AG09309 (cell line): ENCODE results near the gene POU2AF3.

Experiments used
- DNase-seq: peaks from one replicate; pipeline ENCODE4 v3.0.0-alpha.2; 2010; ENCODE audit warnings: low read depth
- H3K4me3 ChIP-seq: 2 replicates; pipeline ENCODE4 v1.5.1; 2011; ENCODE audit warnings: mild to moderate bottlenecking, low read depth, low read length, moderate library complexity; ENCODE audit not compliant: control insufficient read depth
- TF ChIP-seq, protein P1 (sequence below): IDR thresholded peaks from 2 replicates; pipeline ENCODE4 v1.5.1; 2011; ENCODE audit warnings: mild to moderate bottlenecking, low read depth, low read length, inconsistent platforms; ENCODE audit not compliant: insufficient read depth, control insufficient read depth; ENCODE audit errors: missing control alignments

Gene POU2AF3

DNA sequence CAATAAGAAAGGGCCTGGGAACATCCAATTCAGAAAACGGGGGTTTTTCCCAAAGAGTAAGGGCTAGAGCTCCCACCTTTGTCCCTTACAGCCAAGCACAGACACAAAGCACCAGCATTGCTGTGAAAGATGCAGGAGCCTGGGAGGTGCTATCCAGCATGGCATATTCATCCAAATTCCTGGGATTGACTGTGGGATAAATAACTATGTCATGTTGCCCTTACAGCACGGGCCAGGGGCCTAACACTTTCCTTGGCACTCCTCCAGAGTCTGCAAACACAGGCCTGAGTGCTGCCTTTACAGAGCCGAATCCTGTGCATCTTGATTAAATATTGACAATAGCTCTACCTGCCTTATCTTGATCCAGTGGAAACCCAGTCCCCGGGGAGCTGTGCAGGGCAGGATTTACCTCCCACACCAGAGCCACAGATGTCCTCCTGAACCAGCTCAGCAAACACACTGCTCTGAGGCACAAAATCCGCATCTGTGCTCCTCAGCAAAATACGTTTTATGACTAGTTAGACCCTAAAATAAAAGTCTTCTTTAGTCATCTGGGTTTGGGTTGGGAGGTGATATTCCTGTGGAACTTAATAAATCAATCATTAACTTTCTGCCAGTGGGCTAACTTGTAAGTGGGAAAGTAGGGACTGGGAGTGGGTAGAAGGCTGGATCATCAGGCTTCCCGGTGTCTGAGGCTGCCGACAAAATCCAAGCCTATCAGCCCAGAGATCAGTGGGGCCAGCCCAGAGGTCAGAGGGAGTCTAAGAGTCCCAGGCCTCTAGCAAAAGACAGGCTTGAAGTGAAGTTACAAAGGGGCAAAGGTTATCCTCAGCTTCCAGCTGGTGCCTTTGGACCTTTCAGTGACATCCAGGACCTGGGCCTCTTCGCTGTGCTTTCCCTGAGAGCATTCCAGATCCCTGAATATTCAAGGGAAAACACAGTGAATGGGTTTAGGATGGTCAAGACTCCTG is 36.5 kb downstream of the POU2AF3 start:
- DNase-seq = no peak
- TF ChIP-seq, protein P1, sequence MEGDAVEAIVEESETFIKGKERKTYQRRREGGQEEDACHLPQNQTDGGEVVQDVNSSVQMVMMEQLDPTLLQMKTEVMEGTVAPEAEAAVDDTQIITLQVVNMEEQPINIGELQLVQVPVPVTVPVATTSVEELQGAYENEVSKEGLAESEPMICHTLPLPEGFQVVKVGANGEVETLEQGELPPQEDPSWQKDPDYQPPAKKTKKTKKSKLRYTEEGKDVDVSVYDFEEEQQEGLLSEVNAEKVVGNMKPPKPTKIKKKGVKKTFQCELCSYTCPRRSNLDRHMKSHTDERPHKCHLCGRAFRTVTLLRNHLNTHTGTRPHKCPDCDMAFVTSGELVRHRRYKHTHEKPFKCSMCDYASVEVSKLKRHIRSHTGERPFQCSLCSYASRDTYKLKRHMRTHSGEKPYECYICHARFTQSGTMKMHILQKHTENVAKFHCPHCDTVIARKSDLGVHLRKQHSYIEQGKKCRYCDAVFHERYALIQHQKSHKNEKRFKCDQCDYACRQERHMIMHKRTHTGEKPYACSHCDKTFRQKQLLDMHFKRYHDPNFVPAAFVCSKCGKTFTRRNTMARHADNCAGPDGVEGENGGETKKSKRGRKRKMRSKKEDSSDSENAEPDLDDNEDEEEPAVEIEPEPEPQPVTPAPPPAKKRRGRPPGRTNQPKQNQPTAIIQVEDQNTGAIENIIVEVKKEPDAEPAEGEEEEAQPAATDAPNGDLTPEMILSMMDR = no peak
- H3K4me3 ChIP-seq = no peak overlapping the region

DNA sequence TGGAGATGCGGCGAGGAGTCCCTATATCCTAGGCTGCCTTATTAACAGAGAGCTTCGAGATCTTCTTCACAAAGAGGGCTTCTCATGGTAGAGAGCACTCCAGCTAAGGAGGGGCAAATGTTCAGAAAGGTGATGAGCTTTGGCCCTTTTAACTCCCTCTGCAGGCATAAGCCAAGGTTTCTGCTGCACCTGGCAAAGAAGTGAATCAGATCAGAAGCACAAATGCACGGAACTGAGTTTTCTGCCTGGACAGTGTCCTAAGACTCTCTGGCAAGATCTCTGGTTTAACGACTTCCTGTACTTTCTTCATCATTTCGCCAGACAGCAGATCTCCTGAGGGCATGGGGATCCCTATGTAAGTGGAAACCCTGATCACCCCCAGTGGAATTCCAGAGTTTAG is 37.2 kb downstream of the POU2AF3 start:
- DNase-seq = no peak
- no peak overlapping the region for H3K4me3 ChIP-seq
- TF ChIP-seq, protein P1 = no peak

DNA sequence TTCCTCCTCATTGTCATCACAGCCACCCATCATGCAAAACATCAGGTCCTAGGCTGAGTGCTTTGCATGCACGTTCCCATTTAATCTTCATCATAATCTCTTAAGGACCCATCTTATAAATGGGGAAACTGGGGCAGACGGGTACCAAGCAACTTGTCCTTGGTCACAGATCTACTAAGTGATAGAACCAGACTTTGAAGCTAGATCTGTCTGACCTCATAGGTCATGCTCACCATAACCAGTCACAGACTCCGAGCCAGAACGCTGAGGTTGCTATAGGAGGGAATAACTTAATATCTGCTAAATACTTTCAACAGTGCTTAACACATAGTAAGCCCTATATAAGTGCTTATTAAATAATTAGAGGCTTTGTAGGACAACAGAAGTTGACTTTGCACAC is 37.7 kb downstream of the POU2AF3 start:
- no peak overlapping the region for H3K4me3 ChIP-seq
- TF ChIP-seq, protein P1 = no peak

DNA sequence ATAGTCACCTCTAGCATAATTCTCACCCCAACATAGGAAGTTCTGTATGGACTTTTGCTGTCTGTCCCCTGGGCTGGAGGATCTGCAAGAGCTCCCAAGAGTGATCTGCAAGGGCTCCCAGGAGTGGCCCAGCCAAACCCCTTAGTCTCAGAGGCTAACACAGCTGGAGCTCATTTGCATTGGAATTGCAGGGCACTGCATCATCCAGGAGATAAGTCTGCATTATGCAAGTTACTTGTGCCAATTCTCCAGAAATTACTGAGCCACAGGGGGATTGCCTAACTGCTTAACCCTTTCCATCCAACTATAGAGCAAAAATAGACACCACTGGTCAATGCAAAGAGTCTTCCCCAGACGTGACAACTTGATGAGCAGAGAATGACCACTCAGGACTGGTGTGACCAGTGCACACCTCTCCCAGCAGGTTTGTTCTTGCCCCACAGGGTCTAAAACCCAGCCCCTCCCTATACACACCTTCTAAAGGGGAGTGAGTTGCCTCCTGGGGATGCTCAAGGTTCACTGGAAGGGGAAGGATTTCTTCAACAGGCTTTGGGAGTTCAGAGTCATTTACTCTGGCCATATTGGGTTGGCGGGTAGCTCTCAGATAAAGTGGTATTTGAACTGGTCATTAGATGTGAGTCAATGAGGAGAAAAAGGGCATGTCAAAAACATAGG is 38.4 kb downstream of the POU2AF3 start:
- no peak overlapping the region for H3K4me3 ChIP-seq
- TF ChIP-seq, protein P1 = no peak
- peak; percentile 94 for DNase-seq

More for the DNA sequence above, 37.7 kb downstream of the POU2AF3 start:
- no peak for DNase-seq

DNA sequence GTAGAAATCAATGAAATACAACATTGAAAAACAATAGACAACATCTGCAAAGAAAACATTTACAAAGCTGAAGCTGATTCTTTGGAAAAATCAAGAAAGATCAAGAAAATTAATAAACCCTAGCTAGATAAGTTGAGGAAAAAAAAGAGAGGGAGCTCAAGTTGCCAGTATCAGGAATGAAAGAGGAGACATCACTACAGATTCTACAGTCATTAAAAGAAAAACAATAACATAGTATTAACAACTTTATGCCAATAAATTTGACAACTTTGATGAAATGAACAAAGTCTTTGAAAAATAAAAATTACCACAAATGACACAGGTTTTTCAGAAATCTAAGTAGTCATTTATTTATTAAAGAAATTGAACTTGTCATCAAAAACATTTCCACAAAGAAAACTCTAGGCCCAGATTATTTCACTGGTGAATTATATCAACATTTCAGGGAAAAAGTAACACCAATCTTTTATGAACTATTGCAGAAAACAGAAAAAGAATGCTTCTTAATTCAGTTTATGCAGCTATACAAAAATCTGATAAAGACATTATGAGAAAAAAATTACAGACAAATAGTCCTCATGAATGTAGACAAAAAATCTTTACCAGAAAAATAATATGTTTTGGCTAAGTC is 41.5 kb downstream of the POU2AF3 start:
- no peak for DNase-seq
- TF ChIP-seq, protein P1 = no peak

DNA sequence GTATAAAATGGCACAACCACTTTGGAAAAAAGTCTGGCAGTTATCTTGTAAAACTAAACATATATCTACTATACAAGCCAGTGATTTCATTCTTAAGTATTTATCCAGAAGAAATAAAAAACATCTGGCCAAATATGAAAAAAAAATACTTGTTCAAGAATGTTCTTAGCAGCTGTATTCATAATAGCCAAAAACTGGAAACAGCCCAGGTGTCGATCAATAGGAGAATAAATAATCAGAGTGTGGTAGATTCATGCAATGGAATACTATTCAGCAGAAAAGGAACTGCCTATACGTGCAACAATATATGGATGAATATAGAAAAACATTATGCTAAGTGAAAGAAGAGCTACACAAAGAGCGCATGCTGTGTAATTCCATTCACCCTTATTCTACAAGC is 44.0 kb downstream of the POU2AF3 start:
- TF ChIP-seq, protein P1 = no peak
- DNase-seq = no peak
- no peak overlapping the region for H3K4me3 ChIP-seq

More for the DNA sequence above, 41.5 kb downstream of the POU2AF3 start:
- no peak overlapping the region for H3K4me3 ChIP-seq
